GM23338 (cell line): ENCODE measurements around the gene ZNF236.

Experiments
- CREB1 ChIP-seq: fragments of 250-450 bp; sonication (Bioruptor Pico); IDR thresholded peaks from 2 replicates; pipeline ENCODE4 v1.5.0; 2020; ENCODE audit warnings: low read depth, mild to moderate bottlenecking, moderate library complexity
- EZH2 ChIP-seq: fragments of 200-600 bp; sonication (generic); IDR thresholded peaks from one replicate; pipeline ENCODE4 v1.8.0; 2017; ENCODE audit warnings: antibody characterized with exemption, mild to moderate bottlenecking, low read depth; ENCODE audit not compliant: unreplicated experiment
- JUNB ChIP-seq: IDR thresholded peaks from one replicate; pipeline ENCODE4 v1.6.1; 2016; ENCODE audit warnings: antibody characterized with exemption; ENCODE audit not compliant: unreplicated experiment
- POLR2AphosphoS5 ChIP-seq: IDR thresholded peaks from 2 replicates; pipeline ENCODE4 v1.6.1; 2016; ENCODE audit warnings: antibody characterized with exemption, low read depth
- TF ChIP-seq, protein P1 (sequence below), 2 experiments: fragments of 200-600 bp in 1 of 2; sonication (generic) in 1 of 2; conservative IDR thresholded peaks; 2 replicates each; pipeline versions ENCODE4 v1.5.1 to v1.6.1; 2016 to 2017; ENCODE audit warnings: antibody characterized with exemption in 2 of 2, low read depth in 2 of 2, mild to moderate bottlenecking in 2 of 2, moderate library complexity in 1 of 2

GRCh38 chr18:76972241-76972640 is 149.9 kb downstream of the ZNF236 start:
- TF ChIP-seq POLR2AphosphoS5 (no peak), EZH2 (no peak), CREB1 (CRISPR knock-in tag) (no peak), JUNB (no peak)
- TF ChIP-seq, protein P1, sequence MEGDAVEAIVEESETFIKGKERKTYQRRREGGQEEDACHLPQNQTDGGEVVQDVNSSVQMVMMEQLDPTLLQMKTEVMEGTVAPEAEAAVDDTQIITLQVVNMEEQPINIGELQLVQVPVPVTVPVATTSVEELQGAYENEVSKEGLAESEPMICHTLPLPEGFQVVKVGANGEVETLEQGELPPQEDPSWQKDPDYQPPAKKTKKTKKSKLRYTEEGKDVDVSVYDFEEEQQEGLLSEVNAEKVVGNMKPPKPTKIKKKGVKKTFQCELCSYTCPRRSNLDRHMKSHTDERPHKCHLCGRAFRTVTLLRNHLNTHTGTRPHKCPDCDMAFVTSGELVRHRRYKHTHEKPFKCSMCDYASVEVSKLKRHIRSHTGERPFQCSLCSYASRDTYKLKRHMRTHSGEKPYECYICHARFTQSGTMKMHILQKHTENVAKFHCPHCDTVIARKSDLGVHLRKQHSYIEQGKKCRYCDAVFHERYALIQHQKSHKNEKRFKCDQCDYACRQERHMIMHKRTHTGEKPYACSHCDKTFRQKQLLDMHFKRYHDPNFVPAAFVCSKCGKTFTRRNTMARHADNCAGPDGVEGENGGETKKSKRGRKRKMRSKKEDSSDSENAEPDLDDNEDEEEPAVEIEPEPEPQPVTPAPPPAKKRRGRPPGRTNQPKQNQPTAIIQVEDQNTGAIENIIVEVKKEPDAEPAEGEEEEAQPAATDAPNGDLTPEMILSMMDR (conservative IDR thresholded peaks at IDR 0.05; ENCODE audit: low read depth in 2 of 2), result no peak
